ENCODE measurements around the gene GNAI3.

GNAI3 gene

GRCh38 chr1:109502364-109502851 lies 46.0 kb upstream of the GNAI3 start:
- ChIA-PET POLR2A (no interaction called here), CTCF (interaction anchor here (1.5 kb wide), 1 partner anchor 12 kb away, joined by 4 read pairs; no protein-coding TSS in a partner anchor)
- no peak for TF ChIP-seq ARNT (IDR thresholded peaks at IDR 0.05)
- TF ChIP-seq FOXA1 (IDR thresholded peaks at IDR 0.05), result no peak
- no peak for TF ChIP-seq NFRKB (IDR thresholded peaks at IDR 0.05)
- no peak for TF ChIP-seq HDGF (IDR thresholded peaks at IDR 0.05; ENCODE audit: borderline replicate concordance)
- TF ChIP-seq ZNF384 (IDR thresholded peaks at IDR 0.05), result no peak
- no peak for TF ChIP-seq TARDBP (IDR thresholded peaks at IDR 0.05)
- TF ChIP-seq SP1 (IDR thresholded peaks at IDR 0.05), result no peak
- no peak for TF ChIP-seq CTBP1 (IDR thresholded peaks at IDR 0.05; ENCODE audit: borderline replicate concordance)
- TF ChIP-seq L3MBTL2 (conservative IDR thresholded peaks at IDR 0.05), result no peak
- no peak for TF ChIP-seq FOXK2 (IDR thresholded peaks at IDR 0.05)
- TF ChIP-seq PKNOX1 (IDR thresholded peaks at IDR 0.05), result no peak
- no peak for TF ChIP-seq BHLHE40 (IDR thresholded peaks at IDR 0.05; ENCODE audit: borderline replicate concordance)
- no peak for TF ChIP-seq SUZ12 (IDR thresholded peaks at IDR 0.05)
- TF ChIP-seq LEF1 (IDR thresholded peaks at IDR 0.05; ENCODE audit: borderline replicate concordance), result no peak
- TF ChIP-seq ELF4 (IDR thresholded peaks at IDR 0.05), result no peak
- no peak for DNase-seq (ENCODE audit: extremely low spot score)

GRCh38 chr1:109503935-109504334 lies 44.5 kb upstream of the GNAI3 start:
- TF ChIP-seq SP1 (IDR thresholded peaks at IDR 0.05), result no peak
- no peak for TF ChIP-seq ZNF384 (IDR thresholded peaks at IDR 0.05)
- TF ChIP-seq TARDBP (IDR thresholded peaks at IDR 0.05), result no peak
- no peak for TF ChIP-seq HDGF (IDR thresholded peaks at IDR 0.05; ENCODE audit: borderline replicate concordance)
- no peak for TF ChIP-seq BHLHE40 (IDR thresholded peaks at IDR 0.05; ENCODE audit: borderline replicate concordance)
- no peak for TF ChIP-seq ELF4 (IDR thresholded peaks at IDR 0.05)
- TF ChIP-seq SUZ12 (IDR thresholded peaks at IDR 0.05), result no peak
- no peak for TF ChIP-seq CTBP1 (IDR thresholded peaks at IDR 0.05; ENCODE audit: borderline replicate concordance)
- no peak for TF ChIP-seq NFRKB (IDR thresholded peaks at IDR 0.05)
- no peak for TF ChIP-seq PKNOX1 (IDR thresholded peaks at IDR 0.05)
- TF ChIP-seq FOXA1 (IDR thresholded peaks at IDR 0.05), result no peak
- no peak for TF ChIP-seq LEF1 (IDR thresholded peaks at IDR 0.05; ENCODE audit: borderline replicate concordance)
- TF ChIP-seq FOXK2 (IDR thresholded peaks at IDR 0.05), result no peak
- no peak for TF ChIP-seq FOXM1 (IDR thresholded peaks at IDR 0.05; ENCODE audit: borderline replicate concordance)
- no peak for TF ChIP-seq L3MBTL2 (conservative IDR thresholded peaks at IDR 0.05)
- TF ChIP-seq ARNT (IDR thresholded peaks at IDR 0.05), result no peak
- POLR2A ChIA-PET, result no interaction called here
- no peak for DNase-seq (ENCODE audit: extremely low spot score)
- CTCF ChIA-PET, result interaction anchor here (0.6 to 2.9 kb wide), 3 partner anchors 10 to 32 kb away, joined by 3 to 13 read pairs (median 3); partner anchors contain the start of gene CYB561D1

- ChIA-PET CTCF (interaction anchor here (1.1 to 5.1 kb wide), 3 partner anchors 11 to 27 kb away, joined by 3 to 37 read pairs (median 13); partner anchors contain the start of gene CYB561D1), POLR2A (interaction anchor here (2.3 kb wide), 1 partner anchor 80 kb away, joined by 5 read pairs; no protein-coding TSS in a partner anchor)
- DNase-seq (ENCODE audit: extremely low spot score), result no peak
- TF ChIP-seq BHLHE40 (IDR thresholded peaks at IDR 0.05; ENCODE audit: borderline replicate concordance) (no peak), CTBP1 (IDR thresholded peaks at IDR 0.05; ENCODE audit: borderline replicate concordance) (no peak), FOXK2 (IDR thresholded peaks at IDR 0.05) (no peak), L3MBTL2 (conservative IDR thresholded peaks at IDR 0.05) (no peak)
Measured at GRCh38 chr1:109504974-109505373, 43.4 kb upstream of the GNAI3 start.

GRCh38 chr1:109508001-109508872 lies 40.2 kb upstream of the GNAI3 start:
- DNase-seq (ENCODE audit: extremely low spot score), result no peak
- no peak for TF ChIP-seq ARNT (IDR thresholded peaks at IDR 0.05)
- no peak for TF ChIP-seq CTBP1 (IDR thresholded peaks at IDR 0.05; ENCODE audit: borderline replicate concordance)
- TF ChIP-seq TARDBP (IDR thresholded peaks at IDR 0.05), result no peak
- no peak for TF ChIP-seq SP1 (IDR thresholded peaks at IDR 0.05)
- TF ChIP-seq LEF1 (IDR thresholded peaks at IDR 0.05; ENCODE audit: borderline replicate concordance), result no peak
- TF ChIP-seq FOXK2 (IDR thresholded peaks at IDR 0.05), result no peak
- no peak for TF ChIP-seq BHLHE40 (IDR thresholded peaks at IDR 0.05; ENCODE audit: borderline replicate concordance)
- TF ChIP-seq NFRKB (IDR thresholded peaks at IDR 0.05), result no peak
- no peak for TF ChIP-seq L3MBTL2 (conservative IDR thresholded peaks at IDR 0.05)
- TF ChIP-seq FOXM1 (IDR thresholded peaks at IDR 0.05; ENCODE audit: borderline replicate concordance), result no peak
- ChIA-PET POLR2A (interaction anchor here (0.7 to 1.0 kb wide), 2 partner anchors 11 to 14 kb away, joined by 3 to 5 read pairs; partner anchors contain the start of gene CYB561D1), CTCF (interaction anchor here (0.5 to 5.1 kb wide), 5 partner anchors 10 to 24 kb away, joined by 3 to 37 read pairs (median 3); partner anchors contain the start of gene CYB561D1)

- no peak for TF ChIP-seq FOXA1 (IDR thresholded peaks at IDR 0.05)
- TF ChIP-seq ZNF384 (IDR thresholded peaks at IDR 0.05), result no peak
- no peak for TF ChIP-seq FOXM1 (IDR thresholded peaks at IDR 0.05; ENCODE audit: borderline replicate concordance)
- no peak for TF ChIP-seq NFRKB (IDR thresholded peaks at IDR 0.05)
- TF ChIP-seq SP1 (IDR thresholded peaks at IDR 0.05), result no peak
- TF ChIP-seq SUZ12 (IDR thresholded peaks at IDR 0.05), result no peak
- ChIA-PET POLR2A (no interaction called here), CTCF (interaction anchor here (1.1 to 5.1 kb wide), 3 partner anchors 11 to 24 kb away, joined by 3 to 37 read pairs (median 7); no protein-coding TSS in a partner anchor)
- no peak for DNase-seq (ENCODE audit: extremely low spot score)
Measured at GRCh38 chr1:109508873-109509175, 39.6 kb upstream of the GNAI3 start.
